OCI-LY7 (cell line): ENCODE results near the gene VEGFB. TPM values are rescaled to one million over a fixed set of nuclear protein-coding genes. Genes with fewer than 3 reads are reported as not detected.

Source experiments
- BruUV-seq: library from RNA; stranded (reverse); fragments of 400-500 nt; replicated peaks from 2 replicates; lab custom pipeline; 2021; lab: Mats Ljungman, UMichigan
- CTCF ChIA-PET: fragments of 300-600 bp; sonication (Branson Sonifier 250); formaldehyde crosslinking; loops from one replicate; lab custom pipeline; 2022; ENCODE audit warnings: antibody characterized with exemption; ENCODE audit not compliant: unreplicated experiment; lab: Charles Lee
- POLR2A ChIA-PET: fragments of 300-600 bp; sonication (Branson Sonifier 250); formaldehyde crosslinking; loops from one replicate; lab custom pipeline; 2022; ENCODE audit warnings: antibody characterized with exemption; lab: Charles Lee
- DNase-seq: peaks from one replicate; pipeline ENCODE4 v3.0.0-alpha.2; 2015; ENCODE audit warnings: low spot score
- H2AFZ ChIP-seq: fragments of 200-600 bp; sonication (generic), shearing (Covaris generic); 2 replicates; pipeline ENCODE4 v1.6.1; 2014; ENCODE audit warnings: mild to moderate bottlenecking, antibody characterized with exemption, low read length, moderate library complexity
- H3K27ac ChIP-seq: fragments of 200-600 bp; sonication (generic); 2 replicates; pipeline ENCODE4 v1.5.1; 2014; ENCODE audit warnings: mixed run types, low read depth, mild to moderate bottlenecking, moderate library complexity, low read length, inconsistent platforms; ENCODE audit not compliant: poor library complexity, severe bottlenecking
- H3K36me3 ChIP-seq: fragments of 200-600 bp; sonication (generic); 2 replicates; pipeline ENCODE4 v1.6.1; 2014; ENCODE audit warnings: mild to moderate bottlenecking, antibody characterized with exemption, low read length, moderate library complexity, mixed read lengths; ENCODE audit not compliant: insufficient read depth
- H3K4me1 ChIP-seq: fragments of 200-600 bp; sonication (generic); 2 replicates; pipeline ENCODE4 v1.5.1; 2014; ENCODE audit warnings: mild to moderate bottlenecking, low read length; ENCODE audit not compliant: insufficient read depth, poor library complexity, severe bottlenecking
- H3K4me2 ChIP-seq: fragments of 200-600 bp; sonication (generic); 2 replicates; pipeline ENCODE4 v1.6.1; 2014; ENCODE audit warnings: mild to moderate bottlenecking, low read length
- H3K4me3 ChIP-seq: fragments of 200-600 bp; sonication (generic); 2 replicates; pipeline ENCODE4 v1.5.1; 2014; ENCODE audit warnings: mild to moderate bottlenecking, low read depth, low read length; ENCODE audit not compliant: poor library complexity, severe bottlenecking
- H3K79me2 ChIP-seq: fragments of 200-600 bp; sonication (generic); 2 replicates; pipeline ENCODE4 v1.6.1; 2016; ENCODE audit warnings: low read depth, mild to moderate bottlenecking, low read length, moderate library complexity, mixed read lengths; ENCODE audit not compliant: insufficient read depth
- H3K9me2 ChIP-seq: fragments of 200-600 bp; sonication (generic); 2 replicates; pipeline ENCODE4 v1.6.1; 2016; ENCODE audit warnings: mild to moderate bottlenecking, low read length, mixed read lengths; ENCODE audit not compliant: insufficient read depth
- H3K9me3 ChIP-seq: fragments of 200-600 bp; sonication (generic); 2 replicates; pipeline ENCODE4 v1.6.1; 2014; ENCODE audit warnings: mild to moderate bottlenecking, mixed run types, low read length, mixed read lengths
- H4K20me1 ChIP-seq: fragments of 200-600 bp; sonication (generic); 2 replicates; pipeline ENCODE4 v1.6.1; 2014; ENCODE audit warnings: mild to moderate bottlenecking, antibody characterized with exemption, low read length, moderate library complexity, mixed read lengths; ENCODE audit not compliant: insufficient read depth
- EZH2phosphoT487 ChIP-seq: fragments of 200-600 bp; sonication (generic); IDR thresholded peaks from 2 replicates; pipeline ENCODE4 v1.6.1; 2018; ENCODE audit warnings: low read depth, borderline replicate concordance, mild to moderate bottlenecking, mixed run types, antibody characterized with exemption, low read length, moderate library complexity, mixed read lengths
- intact Hi-C: fragments of 100-400 bp; cut with micrococcal nuclease; formaldehyde crosslinking; loops from one replicate; pipeline ENCODE4 v1.10.0; 2022; ENCODE audit not compliant: unreplicated experiment
- total RNA-seq, 2 experiments: library from RNA; depleted of rRNA in 1 of 2; stranded (reverse); fragments of >200 nt in 1 of 2; shearing (Covaris generic) in 1 of 2; gene quantifications; 2 replicates each; pipeline ENCODE4 v1.2.3, GENCODE V29; 2014 to 2022
- TF ChIP-seq, protein P1 (sequence below): fragments of 200-600 bp; sonication (generic); conservative IDR thresholded peaks from 2 replicates; pipeline ENCODE4 v1.5.1; 2014; ENCODE audit warnings: mild to moderate bottlenecking, antibody characterized with exemption, low read length, moderate library complexity, mixed read lengths

Gene VEGFB
- total RNA-seq, 2 experiments from 2014 or later = 35.3 to 59.6 TPM

DNA sequence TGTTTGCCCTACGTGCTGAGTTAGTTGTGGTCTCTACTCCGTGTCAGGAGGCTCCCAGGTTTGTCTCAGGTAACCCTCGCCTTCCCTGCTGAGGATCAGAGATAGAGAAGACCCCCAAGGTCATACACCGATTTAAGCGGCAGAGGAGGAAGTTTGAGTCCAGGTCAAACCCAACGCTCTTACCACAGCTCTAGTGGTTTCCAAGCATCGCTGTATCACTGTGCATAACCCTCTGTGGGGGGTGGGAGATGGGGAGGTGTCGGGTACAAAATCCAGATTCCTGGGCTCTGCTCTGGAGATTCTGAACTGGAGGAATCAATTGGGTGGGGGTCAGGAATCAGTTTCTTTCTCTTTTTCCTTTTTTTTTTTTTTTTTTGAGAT, 3.4 kb upstream of the VEGFB start:
- Histone ChIP-seq H3K4me2 (peak overlapping the region; percentile 94), H3K9me3 (no peaks in the 10 kb centered on the region), H4K20me1 (no peaks in the 10 kb centered on the region), H2AFZ (peak overlapping the region; percentile 54), H3K27ac (peak overlapping the region; percentile 66), H3K9me2 (no peaks in the 10 kb centered on the region), H3K79me2 (peaks cover 8% of the 10 kb centered on the region; the same call in 1 of the 2 replicates), H3K4me1 (peaks cover 54% of the 10 kb centered on the region), H3K36me3 (no peaks in the 10 kb centered on the region), H3K4me3 (peak overlapping the region; percentile 72)
- TF ChIP-seq EZH2phosphoT487 = no peak
- TF ChIP-seq, protein P1, sequence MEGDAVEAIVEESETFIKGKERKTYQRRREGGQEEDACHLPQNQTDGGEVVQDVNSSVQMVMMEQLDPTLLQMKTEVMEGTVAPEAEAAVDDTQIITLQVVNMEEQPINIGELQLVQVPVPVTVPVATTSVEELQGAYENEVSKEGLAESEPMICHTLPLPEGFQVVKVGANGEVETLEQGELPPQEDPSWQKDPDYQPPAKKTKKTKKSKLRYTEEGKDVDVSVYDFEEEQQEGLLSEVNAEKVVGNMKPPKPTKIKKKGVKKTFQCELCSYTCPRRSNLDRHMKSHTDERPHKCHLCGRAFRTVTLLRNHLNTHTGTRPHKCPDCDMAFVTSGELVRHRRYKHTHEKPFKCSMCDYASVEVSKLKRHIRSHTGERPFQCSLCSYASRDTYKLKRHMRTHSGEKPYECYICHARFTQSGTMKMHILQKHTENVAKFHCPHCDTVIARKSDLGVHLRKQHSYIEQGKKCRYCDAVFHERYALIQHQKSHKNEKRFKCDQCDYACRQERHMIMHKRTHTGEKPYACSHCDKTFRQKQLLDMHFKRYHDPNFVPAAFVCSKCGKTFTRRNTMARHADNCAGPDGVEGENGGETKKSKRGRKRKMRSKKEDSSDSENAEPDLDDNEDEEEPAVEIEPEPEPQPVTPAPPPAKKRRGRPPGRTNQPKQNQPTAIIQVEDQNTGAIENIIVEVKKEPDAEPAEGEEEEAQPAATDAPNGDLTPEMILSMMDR = no peak
- no TSS peak for BruUV-seq
- CTCF ChIA-PET = no interaction called here
- intact Hi-C loops = loop anchor here (1.0 kb wide), 1 partner anchor 9 kb away; no protein-coding TSS in a partner anchor
- POLR2A ChIA-PET = interaction anchor here (0.6 to 1.0 kb wide), 3 partner anchors 10 to 1640 kb away, joined by 3 to 4 read pairs (median 3); partner anchors contain the start of gene FKBP2
- DNase-seq = peak; percentile 46

DNA sequence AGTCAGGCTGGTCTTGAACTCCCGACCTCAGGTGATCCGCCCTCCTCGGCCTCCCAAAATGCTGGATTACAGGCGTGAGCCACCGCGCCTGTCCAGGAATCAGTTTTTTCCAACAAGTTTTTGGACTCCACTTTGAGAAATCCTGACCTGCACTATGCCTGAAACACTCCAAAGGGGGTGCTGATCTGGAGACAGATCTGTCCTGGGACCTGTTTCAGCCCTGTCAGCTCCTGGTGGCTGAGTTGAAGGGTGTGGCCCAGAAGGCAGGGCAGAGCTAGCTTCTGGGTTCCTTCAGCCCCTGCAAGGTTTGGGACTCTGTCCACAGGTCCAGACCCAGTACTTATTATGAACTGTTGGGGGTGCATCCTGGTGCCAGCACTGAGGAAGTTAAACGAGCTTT, 2.8 kb upstream of the VEGFB start:
- Histone ChIP-seq H4K20me1 (no peaks in the 10 kb centered on the region), H3K4me1 (peaks cover 54% of the 10 kb centered on the region), H2AFZ (no peak overlapping the region), H3K36me3 (no peaks in the 10 kb centered on the region), H3K79me2 (peaks cover 8% of the 10 kb centered on the region; the same call in 1 of the 2 replicates), H3K4me2 (peak overlapping the region; percentile 30; the same call in 1 of the 2 replicates), H3K27ac (no peak overlapping the region), H3K9me3 (no peaks in the 10 kb centered on the region), H3K4me3 (no peak overlapping the region), H3K9me2 (no peaks in the 10 kb centered on the region)
- intact Hi-C loops = no loop called here
- BruUV-seq = no TSS peak
- DNase-seq = no peak
- POLR2A ChIA-PET = interaction anchor here (1.0 kb wide), 1 partner anchor 25 kb away, joined by 3 read pairs; no protein-coding TSS in a partner anchor
- TF ChIP-seq, protein P1 = no peak
- no peak for TF ChIP-seq EZH2phosphoT487
- CTCF ChIA-PET = no interaction called here
